B cell (primary cell): ENCODE measurements around the gene PRR3. TPM values are rescaled to one million over a fixed set of nuclear protein-coding genes. Genes with fewer than 3 reads are reported as not detected.

Source experiments
- ATAC-seq: fragments of 200-7000 bp; cut with Tn5 transposase; one replicate; pipeline ENCODE4 v1.10.0; 2021; ENCODE audit warnings: low read depth, mild to moderate bottlenecking, moderate number of reproducible peaks, moderate library complexity
- CTCF ChIA-PET: fragments of 350-600 bp; sonication (Branson Sonifier 250); formaldehyde crosslinking; loops from one replicate; lab custom pipeline; 2021; ENCODE audit warnings: antibody characterized with exemption, inconsistent platforms; lab: Charles Lee
- POLR2A ChIA-PET: fragments of 350-600 bp; sonication (Branson Sonifier 250); formaldehyde crosslinking; loops from one replicate; lab custom pipeline; 2021; ENCODE audit warnings: antibody characterized with exemption; lab: Charles Lee
- DNase-seq: peaks from one replicate; pipeline ENCODE4 v3.0.0; 2013
- H2AFZ ChIP-seq: 2 replicates; pipeline ENCODE4 v1.6.1; 2012; ENCODE audit warnings: mild to moderate bottlenecking, low read depth, low read length; ENCODE audit not compliant: insufficient read depth, poor library complexity, severe bottlenecking
- H3K27ac ChIP-seq, 2 donors: 1 replicate in 1 of 2; 2 replicates in 1 of 2; pipeline ENCODE4 v1.5.1; 2012 to 2013; ENCODE audit warnings: low read length in 2 of 2, mild to moderate bottlenecking in 2 of 2, moderate library complexity in 1 of 2
- H3K27me3 ChIP-seq, 4 experiments: fragments of 200-600 bp in 1 of 4; sonication (generic) in 1 of 4; replicated peaks in 1 of 4; 1 replicate in 2 of 4; 2 replicates in 2 of 4; pipeline versions ENCODE4 v1.6.1 to v1.7.0; 2013 to 2016; ENCODE audit warnings: low read length in 3 of 4, mild to moderate bottlenecking in 2 of 4, mixed read lengths in 1 of 4, moderate library complexity in 1 of 4; ENCODE audit not compliant: insufficient read depth in 4 of 4, control insufficient read depth in 3 of 4; ENCODE audit errors: control extremely low read depth in 1 of 4
- H3K36me3 ChIP-seq, 2 experiments: replicated peaks in 1 of 2; 1 replicate in 1 of 2; 2 replicates in 1 of 2; pipeline versions ENCODE4 v1.6.1 to v1.7.1; 2013; ENCODE audit warnings: low read length in 1 of 2; ENCODE audit not compliant: insufficient read depth in 2 of 2, control insufficient read depth in 1 of 2; ENCODE audit errors: control extremely low read depth in 1 of 2, extremely low read depth in 1 of 2
- H3K4me1 ChIP-seq, 2 donors: fragments of 200-600 bp in 1 of 2; sonication (generic) in 1 of 2; 1 replicate in 1 of 2; 2 replicates in 1 of 2; pipeline versions ENCODE4 v1.5.1 to v1.6.1; 2013 to 2017; ENCODE audit warnings: low read length in 2 of 2; ENCODE audit not compliant: control insufficient read depth in 2 of 2, insufficient read depth in 2 of 2
- H3K4me2 ChIP-seq: replicated peaks from 2 replicates; pipeline ENCODE3; 2012; ENCODE audit warnings: mild to moderate bottlenecking, low read depth, low read length; ENCODE audit not compliant: poor library complexity, severe bottlenecking
- H3K4me3 ChIP-seq, 5 experiments: fragments of 200-600 bp in 1 of 5; sonication (generic) in 1 of 5; 1 replicate in 3 of 5; 2 replicates in 2 of 5; pipeline versions ENCODE4 v1.5.1 to v1.7.0; 2011 to 2016; ENCODE audit warnings: low read length in 4 of 5, mild to moderate bottlenecking in 4 of 5, low read depth in 2 of 5, control low read depth in 1 of 5, moderate library complexity in 1 of 5; ENCODE audit not compliant: insufficient read depth in 1 of 5; ENCODE audit errors: control extremely low read depth in 1 of 5, extremely low read depth in 1 of 5
- H3K79me2 ChIP-seq: fragments of 200-600 bp; sonication (generic); one replicate; pipeline ENCODE4 v1.6.0; 2016; ENCODE audit warnings: low read length; ENCODE audit not compliant: control insufficient read depth, insufficient read depth
- H3K9ac ChIP-seq: fragments of 200-600 bp; sonication (generic); 2 replicates; pipeline ENCODE4 v1.6.1; 2017; ENCODE audit warnings: mild to moderate bottlenecking, low read length, moderate library complexity
- H3K9me3 ChIP-seq, 3 donors: one replicate each; pipeline versions ENCODE4 v1.6.1 to v1.7.1; 2013; ENCODE audit warnings: low read length in 2 of 3; ENCODE audit not compliant: control insufficient read depth in 2 of 3, insufficient read depth in 1 of 3; ENCODE audit errors: control extremely low read depth in 1 of 3
- H4K20me1 ChIP-seq: 2 replicates; pipeline ENCODE4 v1.6.0; 2012; ENCODE audit warnings: mild to moderate bottlenecking, low read length; ENCODE audit not compliant: insufficient read depth, control insufficient read depth, poor library complexity, severe bottlenecking
- H3K27ac Mint-ChIP-seq: one replicate; pipeline ENCODE4 v1.8.0; 2021; ENCODE audit warnings: mixed read lengths
- H3K27me3 Mint-ChIP-seq: one replicate; pipeline ENCODE4 v1.8.0; 2021; ENCODE audit warnings: mixed read lengths
- H3K4me1 Mint-ChIP-seq: one replicate; pipeline ENCODE4 v1.8.0; 2021; ENCODE audit warnings: mixed read lengths
- H3K4me3 Mint-ChIP-seq: one replicate; pipeline ENCODE4 v1.8.0; 2021; ENCODE audit warnings: mixed read lengths
- H3K9me3 Mint-ChIP-seq: one replicate; pipeline ENCODE4 v1.8.0; 2022; ENCODE audit warnings: mixed read lengths; ENCODE audit not compliant: insufficient read depth
- EZH2 ChIP-seq: IDR thresholded peaks from 2 replicates; pipeline ENCODE4 v1.6.1; 2012; ENCODE audit warnings: borderline replicate concordance, low read depth, mild to moderate bottlenecking, moderate library complexity, low read length; ENCODE audit not compliant: insufficient read depth, poor library complexity, severe bottlenecking
- WGBS: methylation state at CpG from one replicate; pipeline ENCODE4 v1.1.5; 2013; ENCODE audit warnings: missing lambda C conversion rate; ENCODE audit not compliant: insufficient coverage; 5-methylcytosine and 5-hydroxymethylcytosine counted together
- intact Hi-C: fragments of 100-400 bp; cut with micrococcal nuclease; formaldehyde crosslinking; loops from one replicate; pipeline ENCODE4 v1.10.0; 2022
- polyA plus RNA-seq: library from polyadenylated mRNA; depleted of rRNA; stranded (reverse); fragments of >200 nt; gene quantifications from 2 replicates; pipeline ENCODE4 v1.2.3, GENCODE V29; 2012
- total RNA-seq, 2 donors: library from RNA; stranded (reverse); fragments of 120-200 nt in 1 of 2; gene quantifications; 1 replicate in 1 of 2; 2 replicates in 1 of 2; pipeline versions ENCODE4 v1.2.3 to v1.2.4, GENCODE V29; 2013 to 2022
- TF ChIP-seq, protein P1 (sequence below): fragments of 200-600 bp; IDR thresholded peaks from one replicate; pipeline ENCODE4 v1.8.0; 2022; ENCODE audit warnings: antibody characterized with exemption, mild to moderate bottlenecking

PRR3 gene
- total and polyA plus RNA-seq, 2 donors (not counting 1 experiment from before 2014, with no cell fraction given): 15.0 to 30.3 TPM

DNA sequence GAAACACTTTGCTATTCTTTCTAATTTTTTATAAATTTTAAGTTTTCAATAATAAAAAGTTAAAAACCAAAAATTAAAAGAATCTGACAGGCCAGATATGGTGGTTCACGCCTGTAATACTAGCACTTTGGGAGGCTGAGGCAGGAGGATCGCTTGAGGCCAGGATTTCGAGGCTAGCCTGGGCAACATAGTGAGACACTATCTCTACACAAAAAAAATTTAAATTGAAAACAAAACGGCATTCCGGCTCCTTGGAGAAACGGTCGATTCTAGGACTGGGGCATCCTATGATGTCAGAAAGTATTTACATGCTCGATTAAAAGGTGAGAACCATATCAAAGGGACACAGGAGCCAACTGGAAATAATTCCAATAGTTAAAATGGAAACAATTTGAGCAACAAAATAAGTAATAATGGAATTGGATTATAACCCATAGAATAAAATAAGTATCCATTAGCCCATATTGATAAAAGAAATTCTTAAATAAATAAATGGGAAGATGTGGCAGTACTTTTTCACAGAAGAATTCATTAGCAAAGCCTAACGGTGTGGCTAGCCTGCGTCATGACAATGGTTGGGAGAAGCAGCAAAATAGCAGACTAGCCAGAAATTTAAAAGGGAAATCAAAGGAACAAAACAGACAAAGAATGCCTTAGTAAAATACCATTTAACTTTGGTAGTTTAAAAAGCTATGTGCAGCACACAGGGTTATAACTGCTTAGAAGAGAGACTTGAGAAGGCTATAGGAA is 46.5 kb upstream of the PRR3 start:
- peak overlapping the region; percentile 16 for H3K9ac ChIP-seq
- 100% methylated on average over 5 of the region's 10 CpGs for WGBS
- H2AFZ ChIP-seq: peak overlapping the region; percentile 60
- H3K9me3 Mint-ChIP-seq: no peaks in the 10 kb centered on the region
- H3K27me3 ChIP-seq: no peaks in the 10 kb centered on the region
- peak overlapping the region; percentile 73 to 74 for H3K27ac ChIP-seq
- peaks cover 78% of the 10 kb centered on the region for H3K4me1 Mint-ChIP-seq
- ATAC-seq (no peak), DNase-seq (no peak)
- peak overlapping the region in 2 of 5 experiments; percentile 7 to 20 for H3K4me3 ChIP-seq
- H3K36me3 ChIP-seq: no peaks in the 10 kb centered on the region
- peaks cover 20% of the 10 kb centered on the region for H3K79me2 ChIP-seq
- TF ChIP-seq, protein P1, sequence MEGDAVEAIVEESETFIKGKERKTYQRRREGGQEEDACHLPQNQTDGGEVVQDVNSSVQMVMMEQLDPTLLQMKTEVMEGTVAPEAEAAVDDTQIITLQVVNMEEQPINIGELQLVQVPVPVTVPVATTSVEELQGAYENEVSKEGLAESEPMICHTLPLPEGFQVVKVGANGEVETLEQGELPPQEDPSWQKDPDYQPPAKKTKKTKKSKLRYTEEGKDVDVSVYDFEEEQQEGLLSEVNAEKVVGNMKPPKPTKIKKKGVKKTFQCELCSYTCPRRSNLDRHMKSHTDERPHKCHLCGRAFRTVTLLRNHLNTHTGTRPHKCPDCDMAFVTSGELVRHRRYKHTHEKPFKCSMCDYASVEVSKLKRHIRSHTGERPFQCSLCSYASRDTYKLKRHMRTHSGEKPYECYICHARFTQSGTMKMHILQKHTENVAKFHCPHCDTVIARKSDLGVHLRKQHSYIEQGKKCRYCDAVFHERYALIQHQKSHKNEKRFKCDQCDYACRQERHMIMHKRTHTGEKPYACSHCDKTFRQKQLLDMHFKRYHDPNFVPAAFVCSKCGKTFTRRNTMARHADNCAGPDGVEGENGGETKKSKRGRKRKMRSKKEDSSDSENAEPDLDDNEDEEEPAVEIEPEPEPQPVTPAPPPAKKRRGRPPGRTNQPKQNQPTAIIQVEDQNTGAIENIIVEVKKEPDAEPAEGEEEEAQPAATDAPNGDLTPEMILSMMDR: no peak
- TF ChIP-seq EZH2: no peak
- H3K9me3 ChIP-seq: peaks cover 0 to under 1% (median 0%) of the 10 kb centered on the region in 3 donors
- no peaks in the 10 kb centered on the region for H4K20me1 ChIP-seq
- H3K27ac Mint-ChIP-seq: peak overlapping the region; percentile 65
- H3K4me3 Mint-ChIP-seq: peak overlapping the region; percentile 27
- intact Hi-C loops: no loop called here
- no peaks in the 10 kb centered on the region for H3K27me3 Mint-ChIP-seq
- peak overlapping the region; percentile 75 for H3K4me2 ChIP-seq
- ChIA-PET CTCF (interaction anchor here (0.9 to 11.9 kb wide), 10 partner anchors 8 to 88 kb away, joined by 3 to 140 read pairs (median 14); no protein-coding TSS in a partner anchor), POLR2A (interaction anchor here (0.5 to 3.2 kb wide), 7 partner anchors 9 to 21 kb away, joined by 3 to 18 read pairs (median 5); no protein-coding TSS in a partner anchor)
- peaks cover 85 to 97% of the 10 kb centered on the region in 2 donors for H3K4me1 ChIP-seq

DNA sequence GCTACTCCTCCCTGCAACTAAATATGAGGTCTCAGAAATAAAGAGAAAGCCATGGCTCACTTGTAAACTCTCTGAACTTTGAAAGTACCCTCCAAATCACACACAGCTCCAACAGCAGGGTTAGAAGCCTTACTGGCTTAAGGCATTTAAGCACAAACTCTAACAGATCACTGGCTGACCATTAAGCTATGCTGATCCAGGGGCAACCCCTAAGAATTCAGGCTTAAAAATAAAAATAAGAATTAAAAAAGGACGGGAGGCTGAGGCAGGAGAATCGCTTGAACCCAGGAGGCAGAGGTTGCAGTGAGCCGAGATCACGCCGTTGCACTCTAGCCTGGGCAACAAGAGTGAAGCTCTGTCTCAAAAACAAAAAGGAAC is 45.9 kb upstream of the PRR3 start:
- Histone ChIP-seq H3K27ac (peak overlapping the region; percentile 73 to 74), H3K4me2 (peak overlapping the region; percentile 75)

More for the DNA sequence above, 45.9 kb upstream of the PRR3 start:
- peak overlapping the region; percentile 60 for H2AFZ ChIP-seq
- H3K27me3 Mint-ChIP-seq: no peaks in the 10 kb centered on the region
- peaks cover 0 to 4% (median 0%) of the 10 kb centered on the region in 3 donors for H3K9me3 ChIP-seq
- no peaks in the 10 kb centered on the region for H3K36me3 ChIP-seq
- intact Hi-C loops: no loop called here
- H3K9me3 Mint-ChIP-seq: no peaks in the 10 kb centered on the region
- H3K27me3 ChIP-seq: no peaks in the 10 kb centered on the region
- DNase-seq (no peak), ATAC-seq (no peak)
- H3K4me3 Mint-ChIP-seq: peak overlapping the region; percentile 27
- peaks cover 17% of the 10 kb centered on the region for H3K79me2 ChIP-seq
- peak overlapping the region in 2 of 5 experiments; percentile 7 to 20 for H3K4me3 ChIP-seq
- WGBS: 49% methylated on average over 5 of the region's 5 CpGs
- H3K27ac Mint-ChIP-seq: peak overlapping the region; percentile 47
- peaks cover 77% of the 10 kb centered on the region for H3K4me1 Mint-ChIP-seq
- H3K4me1 ChIP-seq: peaks cover 80 to 96% of the 10 kb centered on the region in 2 donors
- TF ChIP-seq, protein P1: no peak
- TF ChIP-seq EZH2: no peak
- H3K9ac ChIP-seq: peak overlapping the region; percentile 16
- ChIA-PET CTCF (interaction anchor here (0.9 to 11.9 kb wide), 7 partner anchors 10 to 87 kb away, joined by 3 to 140 read pairs (median 24); no protein-coding TSS in a partner anchor), POLR2A (interaction anchor here (1.0 to 3.2 kb wide), 3 partner anchors 10 to 21 kb away, joined by 5 to 18 read pairs (median 18); no protein-coding TSS in a partner anchor)
- no peaks in the 10 kb centered on the region for H4K20me1 ChIP-seq
